D721Med (cell line): ENCODE results near the gene CENPO.

Source experiments
- DNase-seq: peaks from one replicate; pipeline ENCODE4 v3.0.0; 2011; ENCODE audit warnings: low spot score; ENCODE audit not compliant: insufficient read length
- FAIRE-seq: peaks from 2 replicates; lab custom pipeline; 2011; peaks lifted over from hg19 to GRCh38; lab: Jason Lieb, UNC
- TF ChIP-seq, protein P1 (sequence below): IDR thresholded peaks from 2 replicates; pipeline ENCODE4 v1.5.1; 2012; ENCODE audit warnings: mild to moderate bottlenecking, control low read depth; ENCODE audit not compliant: insufficient read depth; ENCODE audit errors: missing control alignments

CENPO gene

DNA sequence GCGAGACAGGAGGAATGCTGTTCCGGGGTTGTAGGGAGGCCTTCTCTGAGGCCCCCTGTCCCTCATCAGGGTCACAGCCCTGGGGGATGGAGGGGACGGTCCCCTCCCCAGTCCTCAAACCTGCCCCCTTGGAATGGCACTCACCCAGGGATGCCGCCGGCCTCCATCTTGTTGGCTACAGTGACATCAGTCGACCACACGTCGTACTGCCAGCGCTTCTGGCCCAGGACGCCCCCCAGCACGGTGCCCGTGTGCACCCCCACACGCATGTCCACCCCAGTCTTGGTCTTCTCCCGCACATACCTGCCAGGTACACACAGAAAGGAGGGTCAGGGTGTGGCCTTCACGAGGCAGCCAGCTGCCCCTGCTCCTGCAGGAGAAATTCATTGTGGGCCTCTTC, 46.5 kb downstream of the CENPO start:
- FAIRE-seq (no peak), DNase-seq (no peak)
- TF ChIP-seq, protein P1, sequence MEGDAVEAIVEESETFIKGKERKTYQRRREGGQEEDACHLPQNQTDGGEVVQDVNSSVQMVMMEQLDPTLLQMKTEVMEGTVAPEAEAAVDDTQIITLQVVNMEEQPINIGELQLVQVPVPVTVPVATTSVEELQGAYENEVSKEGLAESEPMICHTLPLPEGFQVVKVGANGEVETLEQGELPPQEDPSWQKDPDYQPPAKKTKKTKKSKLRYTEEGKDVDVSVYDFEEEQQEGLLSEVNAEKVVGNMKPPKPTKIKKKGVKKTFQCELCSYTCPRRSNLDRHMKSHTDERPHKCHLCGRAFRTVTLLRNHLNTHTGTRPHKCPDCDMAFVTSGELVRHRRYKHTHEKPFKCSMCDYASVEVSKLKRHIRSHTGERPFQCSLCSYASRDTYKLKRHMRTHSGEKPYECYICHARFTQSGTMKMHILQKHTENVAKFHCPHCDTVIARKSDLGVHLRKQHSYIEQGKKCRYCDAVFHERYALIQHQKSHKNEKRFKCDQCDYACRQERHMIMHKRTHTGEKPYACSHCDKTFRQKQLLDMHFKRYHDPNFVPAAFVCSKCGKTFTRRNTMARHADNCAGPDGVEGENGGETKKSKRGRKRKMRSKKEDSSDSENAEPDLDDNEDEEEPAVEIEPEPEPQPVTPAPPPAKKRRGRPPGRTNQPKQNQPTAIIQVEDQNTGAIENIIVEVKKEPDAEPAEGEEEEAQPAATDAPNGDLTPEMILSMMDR: no peak

DNA sequence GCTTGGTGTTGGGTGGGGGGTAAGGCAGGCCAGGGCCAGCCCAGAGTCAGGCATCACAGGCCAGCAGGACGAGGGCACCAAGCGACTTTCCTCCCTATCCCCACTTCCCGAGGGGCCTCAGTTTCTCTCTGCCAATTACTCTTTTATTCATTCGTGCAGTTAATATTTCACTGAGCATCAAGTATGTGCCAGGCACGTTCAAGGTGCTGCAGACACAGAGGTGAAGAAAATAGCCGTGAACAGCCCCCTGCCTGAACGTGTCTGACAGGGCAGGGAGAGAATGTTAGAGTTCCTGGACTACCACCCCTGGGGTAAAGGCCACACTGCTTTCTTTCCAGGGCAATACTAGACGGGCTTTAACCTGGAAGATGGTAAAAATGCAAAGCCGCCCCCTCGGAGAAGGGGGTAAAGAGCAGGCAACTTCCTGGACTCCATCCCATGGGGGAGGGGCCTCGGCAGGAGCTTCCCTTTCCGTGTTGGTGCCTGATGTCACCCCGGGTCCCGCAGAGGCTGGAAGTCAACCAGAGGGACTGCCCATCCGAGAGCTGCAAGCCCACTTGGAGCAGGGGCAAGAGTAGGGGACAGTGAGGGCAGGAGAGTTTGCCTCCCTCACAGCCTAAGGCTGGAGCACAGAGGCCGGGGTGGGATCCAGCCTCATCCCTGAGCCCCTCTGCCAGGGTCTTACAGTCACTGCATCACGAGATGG, 47.1 kb downstream of the CENPO start:
- TF ChIP-seq, protein P1: no peak
- no peak for FAIRE-seq
- no peak for DNase-seq

GRCh38 chr2:24840962-24841945, 48.0 kb downstream of the CENPO start:
- no peak for FAIRE-seq
- TF ChIP-seq, protein P1: no peak

DNA sequence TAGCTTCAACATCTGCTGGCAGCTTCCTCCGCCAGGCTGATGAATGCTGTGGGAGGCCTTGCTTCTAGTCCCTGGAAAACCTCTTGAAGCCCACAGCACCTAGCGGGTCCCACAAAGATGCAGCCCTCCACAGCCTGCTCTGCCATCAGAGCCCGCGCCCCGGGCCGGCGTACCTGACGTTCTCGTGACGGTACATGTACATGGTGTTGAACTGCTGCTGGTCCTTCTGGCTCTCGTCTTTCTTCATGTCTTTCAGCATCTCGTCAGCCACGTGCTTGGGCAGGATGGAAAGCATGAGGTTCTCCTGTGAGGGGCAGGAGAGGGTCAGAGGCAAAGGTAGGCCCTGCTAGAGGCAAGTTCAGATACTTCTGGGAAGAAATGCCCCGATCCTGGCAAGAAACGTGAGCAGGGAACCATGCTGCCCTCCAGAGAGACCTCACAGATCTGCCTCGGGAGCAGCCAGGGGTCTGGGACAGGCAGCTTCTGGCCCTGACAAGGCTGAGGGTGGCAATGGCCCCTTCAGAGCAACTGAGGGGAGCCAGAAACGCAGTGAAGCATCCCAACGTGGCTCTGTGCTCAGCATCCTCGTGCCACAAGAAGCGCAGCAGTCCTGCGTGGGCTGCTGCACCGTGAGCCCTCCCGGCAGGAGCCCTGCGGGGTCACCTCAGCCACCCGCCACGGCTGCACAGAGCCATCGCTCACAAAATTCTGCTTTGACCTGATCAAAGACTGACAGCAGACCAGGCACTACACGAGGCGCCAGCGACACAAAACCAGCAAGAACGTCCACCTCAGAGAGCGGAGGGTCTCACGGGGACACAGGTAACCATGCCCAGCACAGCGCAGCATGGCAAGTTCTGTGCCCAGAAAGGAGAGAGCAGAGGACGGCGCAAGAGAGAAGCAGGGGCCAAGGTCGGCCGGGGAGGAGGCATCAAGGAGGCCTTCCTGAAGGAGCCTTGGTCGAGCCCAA, 49.1 kb downstream of the CENPO start:
- DNase-seq (no peak), FAIRE-seq (no peak)
- TF ChIP-seq, protein P1: no peak

More at GRCh38 chr2:24840962-24841945, 48.0 kb downstream of the CENPO start:
- no peak for DNase-seq

DNA sequence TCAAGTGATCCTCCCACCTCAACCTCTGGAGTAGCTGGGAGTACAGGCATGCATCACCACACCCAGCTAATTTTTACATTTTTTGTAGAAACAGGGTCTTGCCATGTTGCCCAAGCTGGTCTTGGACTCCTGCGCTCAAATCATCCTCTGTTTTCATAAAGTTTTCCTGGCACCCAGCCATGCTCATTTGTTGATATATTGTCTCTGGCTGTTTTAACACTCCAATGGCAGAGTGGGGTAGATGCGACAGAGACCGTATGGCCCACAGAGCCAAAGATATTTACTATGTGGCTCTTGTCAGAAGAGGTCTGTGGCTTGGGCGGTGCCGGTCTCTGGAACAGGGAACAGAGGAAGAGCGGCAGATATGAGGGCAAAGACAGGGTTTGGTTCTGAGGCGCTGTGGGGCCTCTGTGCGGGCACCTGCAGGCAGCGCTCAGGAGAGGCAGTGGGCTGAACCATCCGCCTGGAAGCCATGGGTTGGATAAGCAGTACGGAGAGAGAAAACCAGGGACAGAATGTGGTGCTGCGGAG, 50.2 kb downstream of the CENPO start:
- TF ChIP-seq, protein P1: no peak
- FAIRE-seq (no peak), DNase-seq (no peak)

GRCh38 chr2:24844023-24844685, 50.9 kb downstream of the CENPO start:
- DNase-seq (no peak), FAIRE-seq (no peak)
- TF ChIP-seq, protein P1: no peak
